Ishikawa (cell line): Measurements from ENCODE around the gene C12orf43.

ENCODE experiments used
- CEBPB ChIP-seq: IDR thresholded peaks from 2 replicates; pipeline ENCODE4 v1.6.1; 2012
- CREB1 ChIP-seq: IDR thresholded peaks from 2 replicates; pipeline ENCODE4 v1.6.1; 2012; ENCODE audit warnings: low read depth
- EGR1 ChIP-seq: IDR thresholded peaks from 2 replicates; pipeline ENCODE4 v1.6.1; 2012
- EP300 ChIP-seq: IDR thresholded peaks from 2 replicates; pipeline ENCODE4 v1.6.1; 2012; ENCODE audit warnings: borderline replicate concordance
- FOXM1 ChIP-seq: IDR thresholded peaks from 2 replicates; pipeline ENCODE4 v1.6.1; 2012; ENCODE audit warnings: low read depth, borderline replicate concordance
- NFIC ChIP-seq: IDR thresholded peaks from 2 replicates; pipeline ENCODE4 v1.6.1; 2012
- RAD21 ChIP-seq: IDR thresholded peaks from 2 replicates; pipeline ENCODE4 v1.6.1; 2012; ENCODE audit warnings: low read depth
- TAF1 ChIP-seq: IDR thresholded peaks from 2 replicates; pipeline ENCODE4 v1.6.1; 2012; ENCODE audit warnings: low read depth, mild to moderate bottlenecking
- TCF12 ChIP-seq: IDR thresholded peaks from 2 replicates; pipeline ENCODE4 v1.6.1; 2012; ENCODE audit warnings: low read depth
- TEAD4 ChIP-seq: IDR thresholded peaks from 2 replicates; pipeline ENCODE4 v1.6.1; 2012
- YY1 ChIP-seq: IDR thresholded peaks from 2 replicates; pipeline ENCODE4 v1.6.1; 2012; ENCODE audit warnings: low read depth
- ZBTB7A ChIP-seq: IDR thresholded peaks from 2 replicates; pipeline ENCODE4 v1.6.1; 2012; ENCODE audit warnings: low read depth
- TF ChIP-seq, protein P1 (sequence below): IDR thresholded peaks from 2 replicates; pipeline ENCODE4 v1.6.1; 2012
- TF ChIP-seq, protein P2 (sequence below): IDR thresholded peaks from 2 replicates; pipeline ENCODE4 v1.6.1; 2012; ENCODE audit warnings: low read depth, mild to moderate bottlenecking
- TF ChIP-seq, protein P3 (sequence below): IDR thresholded peaks from 2 replicates; pipeline ENCODE4 v1.6.1; 2012

The C12orf43 gene

DNA sequence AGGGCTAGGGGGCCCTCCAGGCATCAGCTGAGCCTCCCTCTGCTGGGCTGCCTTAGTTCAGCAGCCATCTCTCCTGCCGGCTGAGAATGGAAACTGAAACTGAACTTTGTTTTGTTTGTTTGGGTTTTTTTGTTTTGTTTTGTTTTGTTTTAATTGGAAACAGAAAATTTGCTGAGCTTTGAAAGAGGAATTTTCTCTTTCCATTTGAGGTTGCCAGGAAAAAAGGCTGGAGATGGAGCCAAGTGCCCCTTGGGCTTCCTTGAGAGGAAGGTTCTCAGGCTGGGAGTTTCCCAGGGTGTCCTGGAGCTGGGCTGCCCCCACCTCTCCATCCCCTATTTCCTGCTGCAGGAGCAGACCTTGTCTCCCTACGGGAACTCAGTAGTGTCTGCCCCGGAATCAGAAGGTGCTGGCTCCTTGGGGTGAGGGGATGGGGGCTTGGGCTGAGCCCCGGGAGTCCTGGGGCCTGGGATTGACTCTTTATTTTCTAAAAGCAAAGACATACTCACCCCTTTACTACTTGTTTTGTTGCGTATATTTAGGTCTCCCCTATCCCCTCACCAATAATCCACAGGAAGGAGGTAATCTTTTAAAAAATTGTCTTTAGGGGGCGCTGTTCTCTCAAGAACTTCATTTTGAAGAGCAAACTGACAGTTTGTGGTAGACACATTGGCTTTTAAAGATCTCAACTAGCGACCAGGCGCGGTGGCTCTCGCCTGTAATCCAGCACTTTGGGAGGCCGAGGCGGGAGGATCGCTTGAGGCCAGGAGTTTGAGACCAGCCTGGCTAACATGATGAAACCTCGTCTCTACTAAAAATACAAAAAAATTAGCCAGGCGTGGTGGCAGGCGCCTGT is 44.1 kb upstream of the C12orf43 start:
- TF ChIP-seq TAF1: no peak
- TF ChIP-seq RAD21: peak; percentile 69

DNA sequence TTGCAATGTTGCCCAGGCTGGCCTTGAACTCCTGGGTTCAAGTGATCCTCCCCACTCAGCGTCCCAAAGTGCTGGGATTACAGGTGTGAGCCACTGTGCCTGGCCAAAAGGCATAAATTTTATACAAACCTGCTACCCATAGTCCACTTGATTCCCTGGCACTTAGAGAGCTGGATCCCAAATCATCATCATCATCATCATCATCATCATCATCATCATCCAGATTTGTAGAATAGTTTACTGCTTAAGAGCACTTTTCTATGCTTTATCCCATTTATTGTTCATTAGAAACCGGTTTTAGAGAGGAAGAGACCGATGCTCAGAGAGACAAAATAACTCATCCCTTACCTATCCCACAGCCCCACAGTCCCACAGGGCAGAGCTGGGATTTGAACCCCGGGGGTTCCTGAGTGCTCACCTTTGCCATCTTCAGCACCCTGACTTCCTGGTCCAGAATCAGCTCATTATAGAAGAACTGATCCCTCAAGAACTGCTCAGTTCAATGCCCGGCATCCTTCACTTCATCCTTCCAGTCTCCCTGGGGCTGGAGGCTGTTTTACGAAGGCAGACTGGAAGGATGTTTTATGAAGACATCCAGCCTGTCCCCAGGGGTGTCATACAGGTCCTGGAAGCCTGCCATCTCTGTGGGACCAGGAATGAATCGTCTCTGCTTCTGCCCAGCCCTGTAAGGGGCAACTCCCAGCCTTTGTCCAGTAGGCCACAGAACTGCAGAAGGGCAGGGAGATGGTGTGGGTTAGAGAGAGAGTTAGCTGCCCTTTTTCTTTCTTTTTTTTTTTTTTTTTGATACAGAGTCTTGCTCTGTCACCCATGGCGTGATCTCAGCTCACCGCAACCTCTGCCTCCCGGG is 43.0 kb upstream of the C12orf43 start:
- TF ChIP-seq RAD21 (no peak), YY1 (no peak), FOXM1 (no peak), TEAD4 (no peak), ZBTB7A (no peak), EGR1 (no peak), CREB1 (no peak), CEBPB (no peak), TCF12 (no peak), NFIC (no peak), EP300 (no peak)
- TF ChIP-seq, protein P1, sequence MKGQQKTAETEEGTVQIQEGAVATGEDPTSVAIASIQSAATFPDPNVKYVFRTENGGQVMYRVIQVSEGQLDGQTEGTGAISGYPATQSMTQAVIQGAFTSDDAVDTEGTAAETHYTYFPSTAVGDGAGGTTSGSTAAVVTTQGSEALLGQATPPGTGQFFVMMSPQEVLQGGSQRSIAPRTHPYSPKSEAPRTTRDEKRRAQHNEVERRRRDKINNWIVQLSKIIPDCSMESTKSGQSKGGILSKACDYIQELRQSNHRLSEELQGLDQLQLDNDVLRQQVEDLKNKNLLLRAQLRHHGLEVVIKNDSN: no peak
- TF ChIP-seq, protein P2, sequence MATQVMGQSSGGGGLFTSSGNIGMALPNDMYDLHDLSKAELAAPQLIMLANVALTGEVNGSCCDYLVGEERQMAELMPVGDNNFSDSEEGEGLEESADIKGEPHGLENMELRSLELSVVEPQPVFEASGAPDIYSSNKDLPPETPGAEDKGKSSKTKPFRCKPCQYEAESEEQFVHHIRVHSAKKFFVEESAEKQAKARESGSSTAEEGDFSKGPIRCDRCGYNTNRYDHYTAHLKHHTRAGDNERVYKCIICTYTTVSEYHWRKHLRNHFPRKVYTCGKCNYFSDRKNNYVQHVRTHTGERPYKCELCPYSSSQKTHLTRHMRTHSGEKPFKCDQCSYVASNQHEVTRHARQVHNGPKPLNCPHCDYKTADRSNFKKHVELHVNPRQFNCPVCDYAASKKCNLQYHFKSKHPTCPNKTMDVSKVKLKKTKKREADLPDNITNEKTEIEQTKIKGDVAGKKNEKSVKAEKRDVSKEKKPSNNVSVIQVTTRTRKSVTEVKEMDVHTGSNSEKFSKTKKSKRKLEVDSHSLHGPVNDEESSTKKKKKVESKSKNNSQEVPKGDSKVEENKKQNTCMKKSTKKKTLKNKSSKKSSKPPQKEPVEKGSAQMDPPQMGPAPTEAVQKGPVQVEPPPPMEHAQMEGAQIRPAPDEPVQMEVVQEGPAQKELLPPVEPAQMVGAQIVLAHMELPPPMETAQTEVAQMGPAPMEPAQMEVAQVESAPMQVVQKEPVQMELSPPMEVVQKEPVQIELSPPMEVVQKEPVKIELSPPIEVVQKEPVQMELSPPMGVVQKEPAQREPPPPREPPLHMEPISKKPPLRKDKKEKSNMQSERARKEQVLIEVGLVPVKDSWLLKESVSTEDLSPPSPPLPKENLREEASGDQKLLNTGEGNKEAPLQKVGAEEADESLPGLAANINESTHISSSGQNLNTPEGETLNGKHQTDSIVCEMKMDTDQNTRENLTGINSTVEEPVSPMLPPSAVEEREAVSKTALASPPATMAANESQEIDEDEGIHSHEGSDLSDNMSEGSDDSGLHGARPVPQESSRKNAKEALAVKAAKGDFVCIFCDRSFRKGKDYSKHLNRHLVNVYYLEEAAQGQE: no peak

DNA sequence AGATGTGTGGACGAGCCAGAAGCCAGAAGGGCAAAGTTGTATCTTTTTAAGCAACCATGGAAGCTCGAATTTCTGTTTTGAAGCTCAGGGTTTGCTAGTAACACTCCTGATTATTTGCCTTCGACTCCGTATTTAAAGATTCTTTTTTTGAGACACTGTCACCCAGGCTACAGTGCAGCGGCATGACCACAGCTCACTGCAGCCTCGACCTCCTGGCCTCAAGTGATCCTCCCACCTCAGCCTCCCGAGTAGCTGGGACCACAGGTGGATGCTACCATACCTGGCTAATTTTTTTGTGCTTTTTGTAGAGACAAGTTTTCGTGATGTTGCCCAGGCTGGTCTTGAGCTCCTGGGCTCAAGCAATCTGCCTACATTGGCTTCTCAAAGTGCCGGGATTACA is 41.5 kb upstream of the C12orf43 start:
- TF ChIP-seq, protein P1: no peak
- TF ChIP-seq EGR1 (no peak), FOXM1 (no peak), CEBPB (no peak), TEAD4 (no peak), YY1 (no peak), TAF1 (no peak), TCF12 (no peak), ZBTB7A (no peak), CREB1 (no peak), NFIC (no peak)
- TF ChIP-seq, protein P2: no peak
- TF ChIP-seq, protein P3, sequence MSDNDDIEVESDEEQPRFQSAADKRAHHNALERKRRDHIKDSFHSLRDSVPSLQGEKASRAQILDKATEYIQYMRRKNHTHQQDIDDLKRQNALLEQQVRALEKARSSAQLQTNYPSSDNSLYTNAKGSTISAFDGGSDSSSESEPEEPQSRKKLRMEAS: no peak

DNA sequence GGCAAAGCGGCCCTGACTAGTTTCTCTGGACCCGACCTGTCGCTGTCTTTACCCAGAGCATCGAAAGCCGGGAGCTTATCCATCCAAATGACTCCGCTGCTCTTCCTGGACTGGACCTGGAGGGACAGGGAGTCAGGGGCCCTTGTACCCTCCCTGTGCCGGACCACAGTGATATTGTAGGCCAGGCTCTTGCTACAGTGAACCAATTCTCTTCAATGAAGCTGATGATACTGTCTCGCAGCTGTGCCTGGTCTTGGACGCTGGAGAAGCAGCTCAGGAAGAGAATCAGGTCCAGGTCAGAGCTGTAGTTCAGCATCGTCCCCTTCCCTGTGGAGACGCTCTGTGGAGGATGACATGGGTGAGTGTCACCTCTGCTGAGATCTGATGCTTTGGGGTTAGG is 37.4 kb upstream of the C12orf43 start:
- TF ChIP-seq EP300 (no peak), TAF1 (no peak), TCF12 (no peak), EGR1 (no peak)
- TF ChIP-seq, protein P2: no peak
